HG03432 (cell line): ENCODE results near the gene ATP9B.
A peak's percentile ranks its signal among the peaks of the same experiment; 100 is the strongest.

Source experiments
- ATAC-seq: cut with Tn5 transposase; IDR thresholded peaks from one replicate; pipeline ENCODE4 v1.9.1; 2021; ENCODE audit warnings: mild to moderate bottlenecking, moderate library complexity; ENCODE audit not compliant: unreplicated experiment

The ATP9B gene

GRCh38 chr18:79377187-79377891 lies 308.1 kb downstream of the ATP9B start:
- no peak for ATAC-seq

- peak; percentile 78 for ATAC-seq
These were observed 309.5 kb downstream of the ATP9B start for GRCh38 chr18:79378536-79379250.

- ATAC-seq = no peak
These were observed 310.2 kb downstream of the ATP9B start for GRCh38 chr18:79379251-79379905.

GRCh38 chr18:79379931-79380815 lies 311.0 kb downstream of the ATP9B start:
- ATAC-seq = peak; percentile 3

GRCh38 chr18:79380816-79381806 lies 311.9 kb downstream of the ATP9B start:
- peak; percentile 45 for ATAC-seq

GRCh38 chr18:79381811-79382311 lies 312.7 kb downstream of the ATP9B start:
- ATAC-seq = no peak

GRCh38 chr18:79382681-79383387 lies 313.6 kb downstream of the ATP9B start:
- no peak for ATAC-seq

- ATAC-seq = no peak
These were observed 314.3 kb downstream of the ATP9B start for GRCh38 chr18:79383388-79384056.

- ATAC-seq = no peak
These were observed 315.1 kb downstream of the ATP9B start for GRCh38 chr18:79384151-79384807.

GRCh38 chr18:79384834-79385233 lies 315.6 kb downstream of the ATP9B start:
- no peak for ATAC-seq

- no peak for ATAC-seq
These were observed 316.1 kb downstream of the ATP9B start for GRCh38 chr18:79385326-79385707.

GRCh38 chr18:79385708-79386341 lies 316.6 kb downstream of the ATP9B start:
- no peak for ATAC-seq

- no peak for ATAC-seq
These were observed 317.4 kb downstream of the ATP9B start for GRCh38 chr18:79386547-79386946.

- no peak for ATAC-seq
These were observed 318.0 kb downstream of the ATP9B start for GRCh38 chr18:79387214-79387613.

GRCh38 chr18:79387615-79388014 lies 318.4 kb downstream of the ATP9B start:
- ATAC-seq = no peak

GRCh38 chr18:79388043-79388442 lies 318.8 kb downstream of the ATP9B start:
- no peak for ATAC-seq

- ATAC-seq = no peak
These were observed 320.5 kb downstream of the ATP9B start for GRCh38 chr18:79389689-79390088.
